CD14-positive monocyte (primary cell): Measurements from ENCODE around the gene KCNC1. TPM values are rescaled to one million over a fixed set of nuclear protein-coding genes. Genes with fewer than 3 reads are reported as not detected.

Experiments used
- DNase-seq, 3 donors: peaks; one replicate each; pipeline ENCODE4 v3.0.0-alpha.2; 2011 to 2022
- H2AFZ ChIP-seq: 2 replicates; pipeline ENCODE4 v1.6.0; 2012; ENCODE audit warnings: mild to moderate bottlenecking, low read depth, low read length, inconsistent platforms; ENCODE audit not compliant: insufficient read depth, poor library complexity, severe bottlenecking
- H3K27ac ChIP-seq, 2 donors: 1 replicate in 1 of 2; 2 replicates in 1 of 2; pipeline ENCODE4 v1.5.1; 2012 to 2013; ENCODE audit warnings: low read length in 2 of 2, control low read depth in 1 of 2, inconsistent platforms in 1 of 2, low read depth in 1 of 2, mild to moderate bottlenecking in 1 of 2
- H3K27me3 ChIP-seq, 2 donors: one replicate each; pipeline versions ENCODE4 v1.6.0 to v1.6.1; 2011 to 2013; ENCODE audit warnings: low read length in 2 of 2; ENCODE audit not compliant: control insufficient read depth in 2 of 2, insufficient read depth in 2 of 2
- H3K36me3 ChIP-seq, 2 donors: replicated peaks in 1 of 2; 1 replicate in 1 of 2; 2 replicates in 1 of 2; pipeline versions ENCODE4 v1.5.1 to v1.6.1; 2012 to 2013; ENCODE audit warnings: low read length in 2 of 2, control low read depth in 1 of 2, inconsistent platforms in 1 of 2, mild to moderate bottlenecking in 1 of 2; ENCODE audit not compliant: insufficient read depth in 2 of 2, control insufficient read depth in 1 of 2
- H3K4me1 ChIP-seq, 2 donors: 1 replicate in 1 of 2; 2 replicates in 1 of 2; pipeline versions ENCODE4 v1.5.1 to v1.6.1; 2012 to 2013; ENCODE audit warnings: low read length in 2 of 2, control low read depth in 1 of 2, inconsistent platforms in 1 of 2, mild to moderate bottlenecking in 1 of 2, moderate library complexity in 1 of 2; ENCODE audit not compliant: insufficient read depth in 2 of 2, control insufficient read depth in 1 of 2
- H3K4me2 ChIP-seq: replicated peaks from 2 replicates; pipeline ENCODE3; 2012; ENCODE audit warnings: low read length, moderate library complexity, mild to moderate bottlenecking; ENCODE audit not compliant: poor library complexity, severe bottlenecking; ENCODE audit errors: extremely low read depth
- H3K4me3 ChIP-seq, 3 experiments: fragments of 200-600 bp in 1 of 3; sonication (generic) in 1 of 3; replicated peaks in 1 of 3; 1 replicate in 2 of 3; 2 replicates in 1 of 3; pipeline ENCODE4 v1.5.1; 2011 to 2013; ENCODE audit warnings: low read length in 3 of 3, mild to moderate bottlenecking in 3 of 3, control low read depth in 2 of 3, low read depth in 2 of 3, inconsistent platforms in 1 of 3, moderate library complexity in 1 of 3
- H3K79me2 ChIP-seq: 2 replicates; pipeline ENCODE4 v1.6.0; 2012; ENCODE audit warnings: mild to moderate bottlenecking, control low read depth, inconsistent platforms, low read length, moderate library complexity; ENCODE audit not compliant: insufficient read depth
- H3K9ac ChIP-seq: 2 replicates; pipeline ENCODE4 v1.6.0; 2017; ENCODE audit warnings: low read length, mild to moderate bottlenecking; ENCODE audit not compliant: insufficient read depth, poor library complexity, severe bottlenecking
- H3K9me3 ChIP-seq, 2 donors: replicated peaks in 1 of 2; 1 replicate in 1 of 2; 2 replicates in 1 of 2; pipeline versions ENCODE4 v1.5.1 to v1.6.1; 2012 to 2013; ENCODE audit warnings: low read length in 2 of 2, control low read depth in 1 of 2; ENCODE audit not compliant: control insufficient read depth in 1 of 2, insufficient read depth in 1 of 2
- H4K20me1 ChIP-seq: 2 replicates; pipeline ENCODE4 v1.6.0; 2012; ENCODE audit warnings: mild to moderate bottlenecking, low read length, control low read depth, moderate library complexity; ENCODE audit not compliant: insufficient read depth
- H3K27ac Mint-ChIP-seq, 7 donors: one replicate each; pipeline ENCODE4 v1.8.0; 2020; ENCODE audit warnings: mild to moderate bottlenecking in 7 of 7, mixed read lengths in 7 of 7, moderate library complexity in 6 of 7, inconsistent platforms in 2 of 7
- H3K27me3 Mint-ChIP-seq, 3 donors: one replicate each; pipeline ENCODE4 v1.8.0; 2021 to 2022; ENCODE audit warnings: low read depth in 3 of 3, mild to moderate bottlenecking in 3 of 3, mixed read lengths in 3 of 3, moderate library complexity in 3 of 3, inconsistent platforms in 1 of 3
- H3K36me3 Mint-ChIP-seq, 2 donors: one replicate each; pipeline ENCODE4 v1.8.0; 2020; ENCODE audit warnings: mixed read lengths in 2 of 2, inconsistent platforms in 1 of 2, mild to moderate bottlenecking in 1 of 2
- H3K4me1 Mint-ChIP-seq: one replicate; pipeline ENCODE4 v1.8.0; 2020; ENCODE audit warnings: mild to moderate bottlenecking, mixed read lengths
- H3K4me3 Mint-ChIP-seq, 2 donors: one replicate each; pipeline ENCODE4 v1.8.0; 2020; ENCODE audit warnings: mild to moderate bottlenecking in 2 of 2, mixed read lengths in 2 of 2, moderate library complexity in 1 of 2
- H3K9me3 Mint-ChIP-seq, 7 donors: one replicate each; pipeline ENCODE4 v1.8.0; 2020 to 2022; ENCODE audit warnings: mixed read lengths in 7 of 7, mild to moderate bottlenecking in 6 of 7, moderate library complexity in 6 of 7, inconsistent platforms in 2 of 7
- CTCF ChIP-seq: fragments of 200-600 bp; IDR thresholded peaks from one replicate; pipeline ENCODE4 v1.8.0; 2022; ENCODE audit warnings: antibody characterized with exemption, mild to moderate bottlenecking
- WGBS: methylation state at CpG from one replicate; pipeline ENCODE4 v1.1.5; 2013; ENCODE audit warnings: missing lambda C conversion rate; ENCODE audit not compliant: insufficient coverage; 5-methylcytosine and 5-hydroxymethylcytosine counted together
- intact Hi-C, 2 donors: fragments of 100-400 bp; cut with micrococcal nuclease; formaldehyde crosslinking; loops; one replicate each; pipeline versions ENCODE4 v1.15.0 to v1.15.1; 2023
- polyA plus RNA-seq, 3 donors: library from polyadenylated mRNA; depleted of rRNA in 1 of 3; unstranded in 2 of 3; stranded (reverse) in 1 of 3; fragments of 300-500 nt in 2 of 3; fragments of >200 nt in 1 of 3; fragmentation: Illumina TruSeq in 2 of 3; gene quantifications; 1 replicate in 2 of 3; 2 replicates in 1 of 3; pipeline ENCODE4 v1.2.3, GENCODE V29; 2012 to 2021

KCNC1 gene
- polyA plus RNA-seq, 3 donors = not detected

GRCh38 chr11:17721242-17721999 lies 13.2 kb upstream of the KCNC1 start:
- Mint-ChIP-seq H3K27ac (no peak overlapping the region), H3K9me3 (peaks cover 0 to 7% (median 2%) of the 10 kb centered on the region in 7 donors), H3K4me1 (no peaks in the 10 kb centered on the region), H3K4me3 (peak overlapping the region in 1 of 2 donors; percentile 59), H3K27me3 (peaks cover 42 to 53% (median 51%) of the 10 kb centered on the region in 3 donors), H3K36me3 (no peaks in the 10 kb centered on the region)
- H3K4me1 ChIP-seq = no peaks in the 10 kb centered on the region
- no peak for DNase-seq
- H3K27me3 ChIP-seq = peaks cover 54 to 77% of the 10 kb centered on the region in 2 donors
- no peak overlapping the region for H3K4me3 ChIP-seq
- 8% methylated on average over 37 of the region's 56 CpGs for WGBS
- no peak for TF ChIP-seq CTCF
- H3K4me2 ChIP-seq = no peak overlapping the region
- H3K9me3 ChIP-seq = peaks cover 0 to 15% of the 10 kb centered on the region in 2 donors
- H3K36me3 ChIP-seq = no peaks in the 10 kb centered on the region
- no peaks in the 10 kb centered on the region for H3K79me2 ChIP-seq
- intact Hi-C loops = no loop called here
- H3K9ac ChIP-seq = no peak overlapping the region
- H2AFZ ChIP-seq = no peak overlapping the region
- no peak overlapping the region for H3K27ac ChIP-seq
- no peaks in the 10 kb centered on the region for H4K20me1 ChIP-seq

GRCh38 chr11:17722000-17722643 lies 12.5 kb upstream of the KCNC1 start:
- Mint-ChIP-seq H3K4me3 (peak overlapping the region in 1 of 2 donors; percentile 59), H3K27me3 (peaks cover 42 to 54% (median 51%) of the 10 kb centered on the region in 3 donors), H3K9me3 (peaks cover 0 to 8% (median 2%) of the 10 kb centered on the region in 7 donors), H3K4me1 (no peaks in the 10 kb centered on the region), H3K36me3 (no peaks in the 10 kb centered on the region), H3K27ac (no peak overlapping the region)
- Histone ChIP-seq H2AFZ (no peak overlapping the region), H3K36me3 (no peaks in the 10 kb centered on the region), H3K79me2 (no peaks in the 10 kb centered on the region), H3K27ac (no peak overlapping the region), H3K27me3 (peaks cover 48 to 77% of the 10 kb centered on the region in 2 donors), H4K20me1 (no peaks in the 10 kb centered on the region), H3K4me1 (no peaks in the 10 kb centered on the region), H3K4me2 (no peak overlapping the region), H3K9ac (no peak overlapping the region), H3K9me3 (peaks cover 0 to 15% of the 10 kb centered on the region in 2 donors), H3K4me3 (no peak overlapping the region)
- no peak for TF ChIP-seq CTCF
- DNase-seq = no peak
- WGBS = 3% methylated on average over 11 of the region's 25 CpGs
- intact Hi-C loops = no loop called here
